RCC 7860 (cell line): ENCODE results near the gene ARID1B.

Experiments
- DNase-seq: peaks from one replicate; pipeline ENCODE4 v3.0.0-alpha.2; 2015; ENCODE audit warnings: low spot score
- FAIRE-seq: peaks from 2 replicates; lab custom pipeline; 2012; peaks lifted over from hg19 to GRCh38; lab: Jason Lieb, UNC

The ARID1B gene

GRCh38 chr6:157090736-157091135, 313.6 kb downstream of the ARID1B start:
- FAIRE-seq (no peak), DNase-seq (no peak)

- FAIRE-seq, result no peak
These were observed 314.1 kb downstream of the ARID1B start for GRCh38 chr6:157091243-157091642.

GRCh38 chr6:157091856-157092460, 314.8 kb downstream of the ARID1B start:
- FAIRE-seq, result no peak
- DNase-seq, result no peak

More at GRCh38 chr6:157091243-157091642, 314.1 kb downstream of the ARID1B start:
- no peak for DNase-seq

DNA sequence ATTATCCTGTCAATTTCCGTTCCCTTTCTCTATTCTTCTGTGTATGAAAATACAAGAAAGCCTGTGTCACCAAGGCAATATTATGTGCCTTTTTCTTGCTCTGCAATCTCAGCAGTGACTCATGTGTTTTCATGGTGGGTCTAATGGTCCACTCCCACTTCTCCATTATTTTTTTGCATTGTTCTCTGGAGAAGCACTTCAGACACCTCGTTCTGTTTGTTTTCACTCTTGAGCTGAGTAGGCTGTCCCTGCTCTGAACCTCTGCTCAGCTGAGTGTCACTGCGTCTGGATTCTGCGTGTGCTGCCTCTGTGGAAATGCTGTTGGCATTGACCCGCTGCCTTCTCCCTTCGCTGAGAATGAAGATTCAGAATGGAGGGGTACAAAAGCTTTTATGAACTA, 315.6 kb downstream of the ARID1B start:
- DNase-seq, result no peak
- no peak for FAIRE-seq

DNA sequence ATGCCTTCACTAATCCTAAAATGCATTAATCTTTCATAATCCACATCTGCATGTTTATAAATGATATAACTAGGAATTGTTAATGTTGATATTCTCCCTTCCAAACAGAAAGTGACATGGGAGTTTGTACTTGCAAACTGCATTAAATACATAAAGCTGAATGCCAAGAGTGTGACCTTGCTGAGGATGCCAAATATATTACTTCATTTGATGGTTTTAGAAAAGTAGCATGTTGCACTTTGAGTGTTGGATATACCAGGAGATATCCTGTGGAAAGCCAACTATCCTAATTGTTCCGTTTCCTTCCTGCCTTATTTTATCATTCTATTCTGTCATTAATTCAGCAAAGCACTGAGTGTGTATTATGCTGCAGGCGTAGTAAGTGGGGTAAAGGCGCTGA, 316.4 kb downstream of the ARID1B start:
- no peak for FAIRE-seq
- no peak for DNase-seq

DNA sequence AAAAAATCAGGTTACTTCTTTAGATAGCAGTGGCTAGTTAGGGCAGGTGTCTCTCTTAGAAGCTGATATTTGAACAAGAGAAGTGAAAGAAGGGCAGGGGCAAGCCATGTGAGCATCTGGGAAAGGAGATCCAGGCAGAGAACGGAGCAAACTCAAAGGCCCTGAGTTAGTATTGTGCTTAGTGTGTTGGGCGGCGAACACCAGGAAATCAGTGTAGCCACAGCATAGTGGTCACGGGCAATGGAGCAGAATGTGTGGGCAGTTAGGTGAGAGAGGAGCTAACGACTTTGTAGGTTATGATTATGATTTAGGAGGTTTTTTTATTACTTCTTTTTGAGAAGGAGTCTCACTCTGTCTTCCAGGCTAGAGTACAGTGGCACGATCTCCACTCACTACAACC, 316.9 kb downstream of the ARID1B start:
- DNase-seq (no peak), FAIRE-seq (no peak)

- no peak for DNase-seq
- FAIRE-seq, result no peak
These were observed 317.9 kb downstream of the ARID1B start for GRCh38 chr6:157095084-157095483.

DNA sequence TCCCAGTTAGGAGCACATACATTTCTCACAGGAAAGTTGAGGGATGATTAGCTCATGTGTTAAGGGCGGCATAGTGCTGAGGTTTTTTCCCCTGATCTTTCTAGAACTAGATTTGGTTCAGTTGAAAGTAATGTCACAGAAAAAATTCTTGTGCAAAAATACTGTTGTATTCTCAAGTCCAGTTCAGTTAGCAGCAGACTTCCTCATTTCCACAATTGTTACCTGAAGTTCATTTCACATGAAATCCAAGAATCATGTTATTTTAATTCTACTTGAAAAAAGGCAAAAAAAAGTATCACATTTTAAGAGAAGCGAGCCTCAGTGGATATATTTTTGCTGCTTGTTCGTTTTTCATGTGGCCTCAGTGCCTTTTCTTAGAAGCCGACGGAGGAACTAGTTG, 318.4 kb downstream of the ARID1B start:
- FAIRE-seq (no peak), DNase-seq (no peak)

DNA sequence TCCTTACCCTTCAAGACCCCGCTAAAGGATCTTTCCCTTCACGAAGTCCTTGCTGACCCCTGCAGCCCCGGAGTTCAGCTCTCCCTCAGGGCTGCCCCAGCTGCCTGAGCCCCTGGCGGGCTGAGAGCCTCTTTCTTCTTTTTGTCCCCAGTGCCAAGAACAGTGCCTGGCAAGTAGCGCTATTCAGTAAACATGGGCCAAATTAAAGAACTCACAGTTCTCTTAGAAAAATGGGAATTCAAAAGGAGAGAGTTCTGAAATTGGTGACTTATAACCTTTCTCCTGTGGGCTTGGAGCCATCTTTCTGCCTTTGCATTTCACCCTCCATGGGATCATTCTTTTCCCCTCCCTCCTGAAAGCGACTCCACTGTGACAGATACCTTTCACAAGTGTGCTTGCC, 318.9 kb downstream of the ARID1B start:
- FAIRE-seq, result no peak
- DNase-seq, result no peak

DNA sequence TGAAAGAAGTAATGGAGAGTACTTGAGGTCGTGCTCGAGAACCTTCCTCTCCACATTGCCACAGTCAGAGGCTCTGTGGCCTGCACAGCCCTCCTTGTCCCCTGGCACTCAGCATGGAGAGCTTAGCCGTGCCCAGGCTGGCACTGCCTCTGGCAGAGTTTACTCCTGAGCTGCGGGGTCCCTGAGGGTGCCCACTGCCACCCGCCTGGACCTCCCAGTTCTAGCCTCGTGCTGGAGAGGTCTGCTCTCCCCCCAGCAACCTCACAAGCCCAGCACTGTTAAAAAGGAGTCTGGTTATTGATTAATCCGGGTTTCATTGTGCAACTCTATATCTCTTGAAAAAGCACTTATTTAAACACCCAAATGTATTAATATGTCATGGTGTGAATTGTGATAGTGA, 319.3 kb downstream of the ARID1B start:
- DNase-seq (no peak), FAIRE-seq (no peak)

- no peak for FAIRE-seq
- no peak for DNase-seq
These were observed 320.2 kb downstream of the ARID1B start for GRCh38 chr6:157097255-157097955.

GRCh38 chr6:157098999-157099398, 321.8 kb downstream of the ARID1B start:
- DNase-seq, result no peak
- no peak for FAIRE-seq

DNA sequence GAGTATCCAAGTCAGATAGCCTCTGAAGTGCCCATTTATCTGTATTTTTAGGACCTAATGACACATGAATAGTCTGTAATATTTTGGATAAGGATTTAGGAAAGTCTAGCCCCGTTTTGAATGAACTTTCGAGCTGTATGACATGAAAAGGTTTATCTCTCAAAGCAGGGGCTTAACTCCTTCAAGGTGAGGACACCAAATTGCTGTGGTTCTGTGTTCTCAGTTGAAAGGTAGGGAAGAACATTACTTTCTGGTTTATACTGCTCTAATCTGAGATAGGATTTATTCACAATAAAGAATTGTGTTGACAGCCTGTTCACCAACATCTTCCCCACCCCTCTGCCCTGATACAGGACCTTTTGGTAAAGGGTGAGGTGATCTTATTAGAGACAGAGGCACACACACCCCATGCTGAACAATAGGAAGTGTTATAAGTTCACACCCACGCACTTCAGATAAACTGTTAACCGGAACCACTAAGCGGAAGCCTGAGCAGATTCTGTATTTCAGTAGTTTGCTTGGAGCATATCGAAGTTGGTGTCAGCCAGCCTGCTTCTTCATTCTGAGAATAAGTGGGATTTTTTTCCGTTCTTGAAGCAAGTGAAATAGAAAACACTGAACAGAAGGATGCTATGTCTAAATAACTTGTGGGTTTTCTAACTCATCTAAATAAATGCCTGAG, 322.9 kb downstream of the ARID1B start:
- no peak for DNase-seq
- FAIRE-seq, result no peak

DNA sequence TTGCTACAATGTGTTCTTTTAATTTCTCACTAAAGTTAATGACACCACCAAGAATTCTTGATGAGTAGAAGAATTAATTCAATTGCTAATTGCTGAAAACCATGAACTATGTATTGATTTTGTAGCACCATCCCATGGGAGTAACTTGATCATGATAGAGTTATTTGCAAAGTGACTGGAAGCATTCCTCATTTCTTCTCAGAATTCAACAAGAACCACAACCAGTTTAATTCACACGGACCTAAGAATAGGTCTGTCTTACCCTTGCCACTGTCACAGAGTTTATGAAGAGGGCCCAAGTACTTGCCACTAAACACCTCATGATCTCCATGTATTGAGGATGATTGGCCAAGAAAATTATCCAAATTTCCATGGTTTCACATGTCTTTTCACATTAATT, 324.0 kb downstream of the ARID1B start:
- DNase-seq, result no peak
- FAIRE-seq, result no peak

GRCh38 chr6:157104803-157105202, 327.6 kb downstream of the ARID1B start:
- FAIRE-seq (no peak), DNase-seq (no peak)

GRCh38 chr6:157106487-157106886, 329.3 kb downstream of the ARID1B start:
- DNase-seq (peak; percentile 58), FAIRE-seq (peak; percentile 86)

DNA sequence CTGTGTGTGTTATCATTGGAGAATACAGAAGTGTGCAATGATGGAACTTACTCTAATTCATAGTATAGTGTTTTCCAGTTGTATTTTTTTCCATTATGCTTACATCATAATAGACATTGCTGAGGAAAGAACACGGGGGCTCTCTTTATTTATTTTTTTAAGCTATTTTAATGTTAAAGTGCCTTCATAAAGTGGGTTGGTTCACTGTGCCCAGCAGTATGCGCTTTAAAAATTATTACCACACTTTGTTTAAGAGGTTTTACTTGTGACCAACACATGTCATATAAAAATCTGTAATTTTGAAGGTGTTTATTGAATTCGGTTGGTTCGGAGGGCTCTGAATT, 330.4 kb downstream of the ARID1B start:
- no peak for DNase-seq
- no peak for FAIRE-seq

- DNase-seq (peak; percentile 83), FAIRE-seq (peak; percentile 84)
These were observed 330.9 kb downstream of the ARID1B start for GRCh38 chr6:157107915-157108651.

GRCh38 chr6:157108923-157109322, 331.7 kb downstream of the ARID1B start:
- no peak for FAIRE-seq
- DNase-seq, result no peak

DNA sequence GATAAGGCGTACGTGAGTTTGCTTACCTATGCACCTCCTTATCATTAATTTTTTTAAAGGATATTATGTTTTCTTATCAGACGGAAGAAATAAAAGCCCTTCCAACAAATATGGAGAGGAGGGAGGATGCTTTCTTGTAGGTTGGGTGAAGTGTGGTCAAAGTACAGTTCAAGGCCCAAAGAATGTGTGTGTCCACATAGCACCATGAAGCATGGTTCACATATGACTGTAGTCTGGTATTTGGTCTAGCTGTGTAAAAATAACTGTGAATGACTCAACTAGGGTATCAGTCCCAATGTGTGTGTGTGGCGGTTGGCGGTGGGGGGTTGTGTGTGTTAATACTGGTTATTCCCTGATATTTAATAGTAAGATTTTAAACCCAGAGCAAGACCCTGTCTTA, 333.4 kb downstream of the ARID1B start:
- FAIRE-seq (no peak), DNase-seq (no peak)

DNA sequence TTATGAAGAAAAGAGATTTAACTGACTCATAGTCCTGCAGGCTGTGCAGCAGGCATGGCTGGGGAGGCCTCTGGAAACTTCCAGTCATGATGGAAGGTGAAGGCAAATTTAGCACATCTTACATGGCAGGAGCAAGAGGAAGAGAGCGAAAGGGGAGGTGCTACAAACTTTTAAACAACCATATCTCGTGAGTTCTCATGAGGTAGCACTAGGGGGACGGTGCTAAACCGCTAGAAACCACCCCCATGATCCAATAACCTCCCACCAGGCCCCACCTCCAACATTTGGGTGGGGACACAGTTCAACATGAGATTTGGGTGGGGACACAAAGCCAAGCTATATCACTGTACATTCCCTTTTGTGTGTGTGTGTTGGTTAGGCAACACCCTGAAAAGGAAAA, 336.2 kb downstream of the ARID1B start:
- FAIRE-seq (no peak), DNase-seq (no peak)

- FAIRE-seq, result no peak
- no peak for DNase-seq
These were observed 339.2 kb downstream of the ARID1B start for GRCh38 chr6:157116426-157116825.
